ENCODE data around the gene PFKFB3. TPM values are rescaled to one million over a fixed set of nuclear protein-coding genes. Genes with fewer than 3 reads are reported as not detected.

PFKFB3 gene
- total and polyA plus RNA-seq, 2 of the 13 experiments (the other 11 are each of a cell fraction or from before 2014, with no cell fraction given), result 1.2 to 13.3 TPM

- TF ChIP-seq PAXIP1 (CRISPR knock-in tag; conservative IDR thresholded peaks at IDR 0.05) (peak; percentile 24; the same call in 1 of the 2 replicates), RBM22 (optimal IDR thresholded peaks at IDR 0.05; ENCODE audit: low read length) (no peak), ZSCAN25 (CRISPR knock-in tag; IDR thresholded peaks at IDR 0.05) (peak; percentile 99), SIX1 (CRISPR knock-in tag; IDR thresholded peaks at IDR 0.05; ENCODE audit: borderline replicate concordance) (no peak), ZNF431 (CRISPR knock-in tag; IDR thresholded peaks at IDR 0.05; ENCODE audit: borderline replicate concordance, low read depth) (no peak), MED8 (CRISPR knock-in tag; IDR thresholded peaks at IDR 0.05; ENCODE audit: insufficient replicate concordance) (no peak), ONECUT2 (CRISPR knock-in tag; IDR thresholded peaks at IDR 0.05) (no peak), ZNF501 (CRISPR knock-in tag; IDR thresholded peaks at IDR 0.05) (0 out of 2 replicates have a peak, but pooled peaks have one; percentile 16), E2F2 (CRISPR knock-in tag; IDR thresholded peaks at IDR 0.05; ENCODE audit: borderline replicate concordance) (no peak), ZNF775 (CRISPR knock-in tag; IDR thresholded peaks at IDR 0.05; ENCODE audit: borderline replicate concordance) (no peak), ZNF75D (CRISPR knock-in tag; IDR thresholded peaks at IDR 0.05; ENCODE audit: borderline replicate concordance) (no peak), SOX5 (CRISPR knock-in tag; IDR thresholded peaks at IDR 0.05; ENCODE audit: borderline replicate concordance) (no peak), SMAD1 (CRISPR knock-in tag; IDR thresholded peaks at IDR 0.05; ENCODE audit: borderline replicate concordance, low read depth) (no peak), ZNF569 (CRISPR knock-in tag; IDR thresholded peaks at IDR 0.05; ENCODE audit: borderline replicate concordance) (no peak), BRD4 (CRISPR knock-in tag; IDR thresholded peaks at IDR 0.05) (no peak; the same call in 1 of the 2 replicates), ARID3A (IDR thresholded peaks at IDR 0.05; ENCODE audit: low read depth, low read length) (no peak), ZSCAN29 (CRISPR knock-in tag; conservative IDR thresholded peaks at IDR 0.05) (no peak), KLF11 (CRISPR knock-in tag; IDR thresholded peaks at IDR 0.05) (no peak), CBX2 (IDR thresholded peaks at IDR 0.05; ENCODE audit: low read depth, low read length) (no peak), CBX2 (CRISPR knock-in tag; IDR thresholded peaks at IDR 0.05; ENCODE audit: low read depth) (no peak), WIZ (CRISPR knock-in tag; IDR thresholded peaks at IDR 0.05) (no peak), PLSCR1 (CRISPR knock-in tag; IDR thresholded peaks at IDR 0.05; ENCODE audit: borderline replicate concordance) (no peak), ZNF660 (CRISPR knock-in tag; IDR thresholded peaks at IDR 0.05; ENCODE audit: borderline replicate concordance, low read depth) (no peak)
Measured at GRCh38 chr10:6200734-6201515, 1.8 kb upstream of the PFKFB3 start (continued).
